RWPE1 (cell line): ENCODE results near the gene TRAPPC6A.

Source experiments
- CTCF ChIA-PET: fragments of 350-600 bp; sonication (Branson Sonifier 250); formaldehyde crosslinking; extraction: SDS; loops from one replicate; lab custom pipeline; 2021; lab: Yijun Ruan, JAX
- POLR2A ChIA-PET: fragments of 400-600 bp; formaldehyde crosslinking; extraction: SDS; loops from one replicate; lab custom pipeline; 2020; ENCODE audit warnings: antibody characterized with exemption; ENCODE audit not compliant: low non-redundant PET; lab: Yijun Ruan, JAX
- DNase-seq: peaks from one replicate; pipeline ENCODE4 v3.0.0; 2012; ENCODE audit warnings: low spot score
- H3K27ac ChIP-seq: fragments of 450-650 bp; 2 replicates; pipeline ENCODE4 v1.5.1; 2017
- TF ChIP-seq, protein P1 (sequence below): fragments of 450-650 bp; conservative IDR thresholded peaks from 2 replicates; pipeline ENCODE4 v1.5.1; 2017; ENCODE audit warnings: low read depth, mild to moderate bottlenecking

The TRAPPC6A gene

DNA sequence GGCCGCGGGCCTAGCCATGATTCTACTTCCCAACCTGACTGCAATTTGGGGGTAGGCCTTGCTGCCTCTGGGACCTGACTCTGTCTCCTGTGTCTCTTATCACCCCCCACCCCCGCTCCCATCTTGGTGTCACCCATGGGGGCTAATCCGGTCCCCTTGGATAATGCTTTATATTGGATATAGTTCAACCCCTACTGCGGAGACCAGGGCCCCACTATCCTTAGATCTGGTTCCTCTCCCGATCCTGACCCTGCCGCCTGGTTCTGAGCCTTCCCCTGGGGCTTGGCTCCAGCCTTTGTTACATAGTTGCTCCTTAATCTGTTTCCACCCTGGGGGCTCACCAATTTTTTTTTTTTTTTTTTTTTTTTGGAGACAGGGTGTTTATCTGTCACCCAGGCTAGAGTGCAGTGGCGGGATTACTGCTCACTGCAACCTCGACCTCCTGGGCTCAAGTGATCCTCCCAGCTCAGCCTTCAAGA, 1.9 kb upstream of the TRAPPC6A start:
- POLR2A ChIA-PET = interaction anchor here (0.6 to 1.0 kb wide), 3 partner anchors 88 to 129 kb away, joined by 3 to 4 read pairs (median 3); no protein-coding TSS in a partner anchor
- TF ChIP-seq, protein P1, sequence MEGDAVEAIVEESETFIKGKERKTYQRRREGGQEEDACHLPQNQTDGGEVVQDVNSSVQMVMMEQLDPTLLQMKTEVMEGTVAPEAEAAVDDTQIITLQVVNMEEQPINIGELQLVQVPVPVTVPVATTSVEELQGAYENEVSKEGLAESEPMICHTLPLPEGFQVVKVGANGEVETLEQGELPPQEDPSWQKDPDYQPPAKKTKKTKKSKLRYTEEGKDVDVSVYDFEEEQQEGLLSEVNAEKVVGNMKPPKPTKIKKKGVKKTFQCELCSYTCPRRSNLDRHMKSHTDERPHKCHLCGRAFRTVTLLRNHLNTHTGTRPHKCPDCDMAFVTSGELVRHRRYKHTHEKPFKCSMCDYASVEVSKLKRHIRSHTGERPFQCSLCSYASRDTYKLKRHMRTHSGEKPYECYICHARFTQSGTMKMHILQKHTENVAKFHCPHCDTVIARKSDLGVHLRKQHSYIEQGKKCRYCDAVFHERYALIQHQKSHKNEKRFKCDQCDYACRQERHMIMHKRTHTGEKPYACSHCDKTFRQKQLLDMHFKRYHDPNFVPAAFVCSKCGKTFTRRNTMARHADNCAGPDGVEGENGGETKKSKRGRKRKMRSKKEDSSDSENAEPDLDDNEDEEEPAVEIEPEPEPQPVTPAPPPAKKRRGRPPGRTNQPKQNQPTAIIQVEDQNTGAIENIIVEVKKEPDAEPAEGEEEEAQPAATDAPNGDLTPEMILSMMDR = no peak

DNA sequence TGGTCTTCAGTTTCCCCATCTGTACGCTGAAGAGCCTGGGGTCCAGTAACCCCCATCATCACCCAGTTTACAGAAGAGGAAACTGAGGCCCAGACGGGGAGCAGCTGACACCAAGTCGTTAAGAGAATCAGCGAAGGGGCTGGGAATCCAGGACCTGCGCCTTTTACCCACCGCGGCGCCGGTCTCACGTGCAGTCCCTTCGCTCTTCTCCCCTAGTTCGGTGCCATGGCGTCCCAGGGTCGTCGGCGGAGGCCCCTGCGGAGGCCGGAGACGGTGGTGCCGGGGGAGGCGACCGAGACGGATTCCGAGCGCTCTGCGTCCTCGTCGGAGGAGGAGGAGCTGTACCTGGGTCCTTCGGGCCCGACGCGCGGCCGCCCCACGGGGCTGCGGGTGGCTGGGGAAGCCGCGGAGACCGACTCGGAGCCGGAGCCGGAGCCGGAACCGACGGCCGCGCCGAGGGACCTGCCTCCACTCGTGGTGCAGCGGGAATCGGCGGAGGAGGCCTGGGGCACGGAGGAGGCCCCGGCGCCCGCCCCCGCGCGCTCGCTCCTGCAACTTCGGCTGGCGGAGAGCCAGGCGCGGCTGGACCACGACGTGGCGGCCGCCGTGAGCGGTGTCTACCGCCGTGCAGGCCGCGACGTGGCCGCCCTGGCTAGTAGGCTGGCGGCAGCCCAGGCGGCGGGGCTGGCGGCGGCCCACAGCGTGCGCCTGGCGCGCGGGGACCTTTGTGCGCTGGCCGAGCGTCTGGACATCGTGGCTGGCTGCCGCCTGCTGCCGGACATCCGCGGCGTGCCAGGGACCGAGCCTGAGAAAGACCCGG, 1.2 kb upstream of the TRAPPC6A start:
- no peak for DNase-seq
- POLR2A ChIA-PET = interaction anchor here (1.0 kb wide), 1 partner anchor 87 kb away, joined by 4 read pairs; no protein-coding TSS in a partner anchor
- TF ChIP-seq, protein P1 = no peak
- peak overlapping the region; percentile 93 for H3K27ac ChIP-seq
- CTCF ChIA-PET = interaction anchor here (0.6 kb wide), 1 partner anchor 10 kb away, joined by 4 read pairs; no protein-coding TSS in a partner anchor

More for the DNA sequence above, 1.9 kb upstream of the TRAPPC6A start:
- peak overlapping the region; percentile 93 for H3K27ac ChIP-seq
- CTCF ChIA-PET = no interaction called here
- no peak for DNase-seq

DNA sequence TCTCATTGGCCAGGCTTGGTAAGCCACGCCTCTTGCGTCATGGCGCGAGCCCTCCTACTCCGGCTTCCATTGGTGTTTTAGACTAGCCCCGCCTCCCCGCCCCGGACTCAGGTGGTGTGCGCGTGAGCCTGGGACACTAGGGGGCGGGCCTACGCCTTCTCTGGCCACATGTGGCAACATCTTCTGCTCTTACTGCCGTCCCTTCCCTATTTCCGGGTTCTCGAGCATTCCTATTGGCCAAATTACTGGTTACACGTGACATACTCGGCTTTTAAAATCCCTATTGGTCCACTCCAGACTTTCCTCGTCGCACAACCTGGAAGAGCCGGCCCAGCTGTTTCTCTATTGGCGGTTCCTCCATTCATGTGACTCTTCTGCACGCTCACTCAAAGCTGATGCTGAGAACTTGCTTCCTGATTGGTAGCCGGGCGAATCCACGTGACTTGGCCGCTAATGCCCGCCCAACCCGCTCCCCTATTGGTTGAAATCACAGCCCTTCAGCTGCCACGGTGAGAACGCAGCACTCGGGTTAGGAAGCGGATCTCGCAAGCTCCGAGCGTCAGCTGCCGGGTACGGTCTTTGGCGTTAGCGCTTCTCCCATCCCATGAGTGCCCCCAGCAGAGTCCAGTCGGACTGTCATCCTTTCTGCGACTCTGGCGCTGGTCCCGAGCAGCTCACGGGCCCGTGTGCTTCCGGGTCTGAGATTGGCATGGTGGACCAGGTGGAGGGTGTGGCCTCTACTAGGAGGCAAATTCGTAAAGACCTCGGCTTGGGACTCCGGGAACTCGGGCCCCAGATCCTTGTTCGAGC, 430 bp upstream of the TRAPPC6A start, which contains the start of gene BLOC1S3:
Gene BLOC1S3, plus strand, starts transcription at position 523 of the 810 bp plus-strand sequence. CDS start 513 bp downstream, outside the sequence.
- peak within 1 kb of the TSS; percentile 93 for H3K27ac ChIP-seq
- TF ChIP-seq, protein P1 = peak; percentile 30; the same call in 1 of the 2 replicates
- CTCF ChIA-PET = interaction anchor here (0.5 to 0.6 kb wide), 3 partner anchors 11 to 105 kb away, joined by 3 to 5 read pairs (median 4); no protein-coding TSS in a partner anchor

DNA sequence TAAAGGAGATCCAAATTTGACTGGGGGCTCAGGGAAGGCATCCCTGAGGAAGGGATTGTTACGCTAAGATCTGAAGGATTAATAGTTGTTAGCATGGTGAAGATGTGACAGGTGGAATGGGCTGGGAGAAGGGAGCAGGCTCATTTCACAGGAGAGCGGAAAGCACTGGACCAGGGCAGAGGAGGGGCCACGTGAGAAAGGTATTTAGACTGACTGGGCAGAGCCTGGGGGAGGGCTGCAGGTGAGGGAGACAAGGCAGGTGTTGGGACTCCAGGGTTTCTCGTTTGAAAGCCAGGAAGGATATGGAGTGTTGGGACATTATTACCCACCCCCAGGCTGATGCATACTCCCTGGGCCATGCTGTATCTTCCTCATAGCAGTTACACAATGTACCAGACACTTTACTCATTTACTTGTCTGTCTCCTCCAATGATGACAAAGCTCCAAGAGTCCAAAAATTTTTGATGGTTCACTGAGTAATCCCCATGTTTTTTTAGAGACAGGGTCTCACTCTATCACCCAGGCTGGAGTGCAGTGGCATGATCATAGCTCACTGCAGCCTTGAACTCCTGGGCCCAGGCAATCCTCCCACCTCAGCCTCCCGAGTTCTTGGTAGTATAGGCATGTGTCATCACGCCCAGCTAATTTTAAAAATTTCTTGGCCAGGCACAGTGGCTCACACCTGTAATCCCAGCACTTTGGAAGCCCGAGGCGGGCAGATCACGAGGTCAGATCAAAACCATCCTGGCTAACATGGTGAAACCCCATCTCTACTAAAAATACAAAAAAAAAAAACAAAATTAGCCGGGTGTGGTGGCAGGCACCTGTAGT, 2.3 kb downstream of the TRAPPC6A start:
- ChIA-PET CTCF (no interaction called here), POLR2A (no interaction called here)
- TF ChIP-seq, protein P1 = no peak
- H3K27ac ChIP-seq = peak overlapping the region; percentile 93
- DNase-seq = no peak

More for the DNA sequence above, 430 bp upstream of the TRAPPC6A start, which contains the start of gene BLOC1S3:
- peak; percentile 99 for DNase-seq
- POLR2A ChIA-PET = interaction anchor here (0.9 to 1.3 kb wide), 3 partner anchors 14 to 86 kb away, joined by 3 to 4 read pairs (median 3); partner anchors contain the start of gene PPP1R37

DNA sequence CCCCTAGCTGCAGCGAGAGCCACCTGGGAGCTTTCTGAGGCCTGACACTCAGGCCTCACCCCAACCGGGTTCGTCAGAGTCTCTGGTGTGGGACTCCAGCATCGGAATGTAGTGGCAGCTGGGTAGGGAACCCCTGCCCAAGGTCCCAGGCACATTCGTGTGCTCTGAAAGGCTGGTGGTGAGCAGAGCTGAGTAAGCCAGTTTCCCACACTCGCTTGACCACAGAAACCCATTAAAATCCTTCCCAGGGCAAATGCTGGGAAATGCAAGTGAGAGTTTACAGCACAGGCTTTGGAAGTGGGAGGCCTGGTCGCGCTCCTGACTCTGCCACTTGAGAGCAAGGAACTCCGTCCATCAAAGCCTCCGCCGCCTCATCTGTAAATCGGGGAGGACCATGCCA, 4.2 kb downstream of the TRAPPC6A start:
- no peak for DNase-seq
- ChIA-PET POLR2A (no interaction called here), CTCF (no interaction called here)
- peak overlapping the region; percentile 6 for H3K27ac ChIP-seq
- TF ChIP-seq, protein P1 = no peak
